Peyer's patch (tissue), 4 donors: Measurements from ENCODE around the gene SEMA5B. TPM values are rescaled to one million over a fixed set of nuclear protein-coding genes. Genes with fewer than 3 reads are reported as not detected.

ENCODE experiments used
- DNase-seq, 3 donors: peaks; one replicate each; pipeline ENCODE4 v3.0.0-alpha.2; 2017 to 2019
- H3K27ac ChIP-seq, 4 donors: fragments of 200-600 bp; sonication (generic); one replicate each; pipeline ENCODE4 v1.5.1; 2016 to 2019
- H3K27me3 ChIP-seq, 2 donors: fragments of 200-600 bp; sonication (generic); one replicate each; pipeline ENCODE4 v1.5.1; 2019
- H3K36me3 ChIP-seq, 3 donors: fragments of 200-600 bp; sonication (generic); one replicate each; pipeline ENCODE4 v1.5.1; 2016 to 2019
- H3K4me1 ChIP-seq, 4 donors: fragments of 200-600 bp; sonication (generic); one replicate each; pipeline ENCODE4 v1.5.1; 2016 to 2019
- H3K4me3 ChIP-seq, 4 donors: fragments of 200-600 bp; sonication (generic); 1 replicate in 3 of 4; 2 replicates in 1 of 4; pipeline ENCODE4 v1.5.1; 2016 to 2019; ENCODE audit warnings: mild to moderate bottlenecking in 1 of 4
- H3K9me3 ChIP-seq, 4 donors: fragments of 200-600 bp; sonication (generic); one replicate each; pipeline ENCODE4 v1.5.1; 2016 to 2019; ENCODE audit warnings: mild to moderate bottlenecking in 1 of 4
- POLR2A ChIP-seq, 2 donors: fragments of 450-650 bp; IDR thresholded peaks; one replicate each; pipeline ENCODE4 v1.5.1; 2017; ENCODE audit warnings: antibody characterized with exemption in 2 of 2, mild to moderate bottlenecking in 2 of 2, moderate library complexity in 2 of 2
- total RNA-seq, 4 donors: library from RNA; depleted of rRNA; stranded (reverse); fragments of >200 nt; gene quantifications; one replicate each; pipeline ENCODE4 v1.1.0, GENCODE V29; 2016
- TF ChIP-seq, protein P1 (sequence below), 6 experiments: fragments of 450-650 bp in 4 of 6; fragments of 200-600 bp in 2 of 6; sonication (generic) in 1 of 6; IDR thresholded peaks; one replicate each; pipeline ENCODE4 v1.5.1; 2017 to 2019; ENCODE audit warnings: antibody characterized with exemption in 6 of 6, mild to moderate bottlenecking in 3 of 6, moderate library complexity in 1 of 6

Gene SEMA5B
- total RNA-seq, 4 donors from 2014 or later = 0.54 to 6.8 (median 2.5) TPM; not detected in 1

DNA sequence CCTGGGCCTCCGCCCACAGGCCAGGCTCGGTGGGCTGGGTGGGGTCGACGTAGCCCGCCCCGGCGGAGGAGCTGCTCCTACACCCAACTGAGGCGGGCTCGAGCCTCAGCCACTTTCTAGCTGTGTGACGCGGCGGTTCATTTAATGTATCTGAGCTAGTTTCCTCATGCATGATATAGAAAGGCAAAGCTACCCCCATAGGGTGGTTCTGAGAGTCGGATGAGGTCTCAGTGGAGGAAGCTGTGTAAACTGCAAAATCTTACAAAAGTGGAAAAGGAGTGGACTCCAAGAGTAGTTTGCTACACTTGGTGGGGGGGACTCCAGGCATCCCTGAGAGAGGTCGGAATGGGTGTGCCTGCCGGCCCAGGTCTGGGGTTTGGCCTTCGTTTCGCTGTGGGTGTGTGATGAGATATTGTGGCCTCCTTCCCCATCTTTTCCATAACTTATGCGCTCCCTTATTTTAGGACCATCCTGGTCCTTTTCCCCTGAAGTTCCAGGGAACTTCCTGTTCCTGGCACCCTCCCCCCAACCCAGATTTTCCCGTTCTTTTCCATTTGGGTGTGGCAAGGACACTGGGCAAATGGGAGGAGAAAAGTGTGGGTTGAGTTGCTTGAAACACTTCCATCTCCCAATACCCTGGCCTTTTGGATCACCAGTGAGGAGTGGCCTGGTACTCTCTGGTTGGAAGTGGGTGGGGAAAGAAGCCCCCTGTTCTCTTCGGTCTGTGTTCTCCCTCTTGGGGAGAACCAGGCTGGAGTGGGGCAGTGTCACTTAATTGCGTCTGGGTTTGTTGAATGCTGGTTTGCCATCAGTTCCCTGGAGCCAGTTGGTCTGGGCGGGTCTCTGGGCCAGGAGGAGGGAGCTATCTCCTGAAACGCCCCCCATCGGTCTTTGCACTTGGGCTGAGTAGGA is 40.4 kb upstream of the SEMA5B start:
- peak in 1 of 3 donors; percentile 56 for DNase-seq
- H3K27me3 ChIP-seq = no peaks in the 10 kb centered on the region
- peak overlapping the region; percentile 69 to 84 (median 76) for H3K4me3 ChIP-seq
- no peaks in the 10 kb centered on the region for H3K36me3 ChIP-seq
- TF ChIP-seq POLR2A (IDR thresholded peaks at IDR 0.05) = no peak
- TF ChIP-seq, protein P1, sequence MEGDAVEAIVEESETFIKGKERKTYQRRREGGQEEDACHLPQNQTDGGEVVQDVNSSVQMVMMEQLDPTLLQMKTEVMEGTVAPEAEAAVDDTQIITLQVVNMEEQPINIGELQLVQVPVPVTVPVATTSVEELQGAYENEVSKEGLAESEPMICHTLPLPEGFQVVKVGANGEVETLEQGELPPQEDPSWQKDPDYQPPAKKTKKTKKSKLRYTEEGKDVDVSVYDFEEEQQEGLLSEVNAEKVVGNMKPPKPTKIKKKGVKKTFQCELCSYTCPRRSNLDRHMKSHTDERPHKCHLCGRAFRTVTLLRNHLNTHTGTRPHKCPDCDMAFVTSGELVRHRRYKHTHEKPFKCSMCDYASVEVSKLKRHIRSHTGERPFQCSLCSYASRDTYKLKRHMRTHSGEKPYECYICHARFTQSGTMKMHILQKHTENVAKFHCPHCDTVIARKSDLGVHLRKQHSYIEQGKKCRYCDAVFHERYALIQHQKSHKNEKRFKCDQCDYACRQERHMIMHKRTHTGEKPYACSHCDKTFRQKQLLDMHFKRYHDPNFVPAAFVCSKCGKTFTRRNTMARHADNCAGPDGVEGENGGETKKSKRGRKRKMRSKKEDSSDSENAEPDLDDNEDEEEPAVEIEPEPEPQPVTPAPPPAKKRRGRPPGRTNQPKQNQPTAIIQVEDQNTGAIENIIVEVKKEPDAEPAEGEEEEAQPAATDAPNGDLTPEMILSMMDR (IDR thresholded peaks at IDR 0.05) = no peak
- peaks cover 0 to 16% (median 0%) of the 10 kb centered on the region in 4 donors for H3K4me1 ChIP-seq
- H3K27ac ChIP-seq = peak overlapping the region; percentile 66 to 83 (median 79)
- no peaks in the 10 kb centered on the region for H3K9me3 ChIP-seq

GRCh38 chr3:123066896-123067688 is 39.5 kb upstream of the SEMA5B start, which contains the start of gene PDIA5:
Gene PDIA5 (plus strand): TSS chr3:123067025. CDS start chr3:123067165, 140 bp downstream.
- Histone ChIP-seq H3K27ac (peak within 1 kb of the TSS; percentile 66 to 83 (median 79)), H3K27me3 (no peaks in the 10 kb centered on the region), H3K4me1 (peaks cover 0 to 16% (median 0%) of the 10 kb centered on the region in 4 donors), H3K4me3 (peak within 1 kb of the TSS; percentile 69 to 84 (median 76)), H3K36me3 (no peaks in the 10 kb centered on the region), H3K9me3 (no peaks in the 10 kb centered on the region)
- peak; percentile 67 to 92 (median 91) for DNase-seq
- TF ChIP-seq, protein P1 (IDR thresholded peaks at IDR 0.05) = peak in 1 of 6 experiments; percentile 5
- peak; percentile 67 to 80 for TF ChIP-seq POLR2A (IDR thresholded peaks at IDR 0.05)

DNA sequence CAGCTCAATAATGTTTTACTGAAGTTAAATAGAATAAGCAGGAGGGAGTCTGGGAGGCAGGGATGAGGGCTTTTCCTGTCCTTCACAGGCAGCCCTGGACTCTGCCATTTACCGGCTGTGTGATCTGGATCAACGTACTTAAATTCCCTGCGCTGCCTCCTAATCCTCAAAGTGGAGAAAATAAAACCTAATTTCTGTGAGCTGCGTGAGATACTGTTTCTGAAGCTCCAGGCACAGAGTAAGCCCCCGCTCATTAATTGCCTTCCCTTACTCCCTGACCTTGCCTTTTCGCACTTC is 39.0 kb upstream of the SEMA5B start:
- no peak for TF ChIP-seq POLR2A (IDR thresholded peaks at IDR 0.05)
- TF ChIP-seq, protein P1 (IDR thresholded peaks at IDR 0.05) = no peak
- no peak for DNase-seq
- Histone ChIP-seq H3K27me3 (no peaks in the 10 kb centered on the region), H3K27ac (peak overlapping the region in 2 of 4 donors; percentile 66 to 82), H3K9me3 (no peaks in the 10 kb centered on the region), H3K4me3 (peak overlapping the region; percentile 69 to 84 (median 76)), H3K36me3 (no peaks in the 10 kb centered on the region), H3K4me1 (peaks cover 0 to 12% (median 0%) of the 10 kb centered on the region in 4 donors)

GRCh38 chr3:123064914-123065313 is 37.4 kb upstream of the SEMA5B start:
- Histone ChIP-seq H3K9me3 (no peaks in the 10 kb centered on the region), H3K4me1 (peaks cover 0 to 6% (median 0%) of the 10 kb centered on the region in 4 donors), H3K4me3 (no peak overlapping the region), H3K27me3 (no peaks in the 10 kb centered on the region), H3K27ac (no peak overlapping the region), H3K36me3 (no peaks in the 10 kb centered on the region)
- no peak for DNase-seq
- TF ChIP-seq POLR2A (IDR thresholded peaks at IDR 0.05) = no peak
- TF ChIP-seq, protein P1 (IDR thresholded peaks at IDR 0.05) = no peak

- Histone ChIP-seq H3K36me3 (no peaks in the 10 kb centered on the region), H3K4me1 (peaks cover 0 to 6% (median 0%) of the 10 kb centered on the region in 4 donors), H3K9me3 (no peaks in the 10 kb centered on the region), H3K4me3 (no peak overlapping the region), H3K27me3 (no peaks in the 10 kb centered on the region), H3K27ac (no peak overlapping the region)
- TF ChIP-seq, protein P1 (IDR thresholded peaks at IDR 0.05) = no peak
- no peak for TF ChIP-seq POLR2A (IDR thresholded peaks at IDR 0.05)
- DNase-seq = no peak
Observed at GRCh38 chr3:123064506-123064905, 36.9 kb upstream of the SEMA5B start.
